ENCODE measurements around the gene FOXP3. TPM values are rescaled to one million over a fixed set of nuclear protein-coding genes. Genes with fewer than 3 reads are reported as not detected.

The FOXP3 gene
- total RNA-seq, 1 donor from 2014 or later: not detected

DNA sequence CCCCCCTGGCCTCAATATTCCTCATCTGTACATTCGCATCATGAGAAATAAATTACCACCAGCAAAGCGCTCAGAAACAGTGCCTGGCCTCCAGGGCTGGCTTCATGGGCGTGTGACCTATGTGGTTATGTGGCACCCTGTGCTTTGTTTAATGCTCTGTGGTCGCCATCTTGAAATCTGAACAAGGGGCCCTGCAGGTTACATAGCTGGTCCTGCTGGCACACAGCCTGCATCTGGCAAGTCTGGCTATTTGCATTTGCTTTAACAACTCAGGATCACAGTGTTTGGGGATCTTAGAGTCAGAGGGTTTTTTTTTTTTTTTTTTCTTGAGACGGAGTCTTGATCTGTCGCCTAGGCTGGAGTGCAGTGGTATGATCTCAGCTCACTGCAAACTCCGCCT is 9.9 kb downstream of the FOXP3 start:
- TF ChIP-seq, protein P1, sequence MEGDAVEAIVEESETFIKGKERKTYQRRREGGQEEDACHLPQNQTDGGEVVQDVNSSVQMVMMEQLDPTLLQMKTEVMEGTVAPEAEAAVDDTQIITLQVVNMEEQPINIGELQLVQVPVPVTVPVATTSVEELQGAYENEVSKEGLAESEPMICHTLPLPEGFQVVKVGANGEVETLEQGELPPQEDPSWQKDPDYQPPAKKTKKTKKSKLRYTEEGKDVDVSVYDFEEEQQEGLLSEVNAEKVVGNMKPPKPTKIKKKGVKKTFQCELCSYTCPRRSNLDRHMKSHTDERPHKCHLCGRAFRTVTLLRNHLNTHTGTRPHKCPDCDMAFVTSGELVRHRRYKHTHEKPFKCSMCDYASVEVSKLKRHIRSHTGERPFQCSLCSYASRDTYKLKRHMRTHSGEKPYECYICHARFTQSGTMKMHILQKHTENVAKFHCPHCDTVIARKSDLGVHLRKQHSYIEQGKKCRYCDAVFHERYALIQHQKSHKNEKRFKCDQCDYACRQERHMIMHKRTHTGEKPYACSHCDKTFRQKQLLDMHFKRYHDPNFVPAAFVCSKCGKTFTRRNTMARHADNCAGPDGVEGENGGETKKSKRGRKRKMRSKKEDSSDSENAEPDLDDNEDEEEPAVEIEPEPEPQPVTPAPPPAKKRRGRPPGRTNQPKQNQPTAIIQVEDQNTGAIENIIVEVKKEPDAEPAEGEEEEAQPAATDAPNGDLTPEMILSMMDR (IDR thresholded peaks at IDR 0.05; ENCODE audit: borderline replicate concordance): no peak
- H3K4me1 ChIP-seq: no peaks in the 10 kb centered on the region
- H3K27ac ChIP-seq (replicated peaks): no peak overlapping the region
- intact Hi-C loops (cut with micrococcal nuclease): no loop called here
- no peaks in the 10 kb centered on the region for H3K9me3 ChIP-seq (replicated peaks)
- no peaks in the 10 kb centered on the region for H3K27me3 ChIP-seq (ENCODE audit: low read depth)
- no peaks in the 10 kb centered on the region for H3K36me3 ChIP-seq
- no peak overlapping the region for H3K4me3 ChIP-seq
- no peak for DNase-seq

DNA sequence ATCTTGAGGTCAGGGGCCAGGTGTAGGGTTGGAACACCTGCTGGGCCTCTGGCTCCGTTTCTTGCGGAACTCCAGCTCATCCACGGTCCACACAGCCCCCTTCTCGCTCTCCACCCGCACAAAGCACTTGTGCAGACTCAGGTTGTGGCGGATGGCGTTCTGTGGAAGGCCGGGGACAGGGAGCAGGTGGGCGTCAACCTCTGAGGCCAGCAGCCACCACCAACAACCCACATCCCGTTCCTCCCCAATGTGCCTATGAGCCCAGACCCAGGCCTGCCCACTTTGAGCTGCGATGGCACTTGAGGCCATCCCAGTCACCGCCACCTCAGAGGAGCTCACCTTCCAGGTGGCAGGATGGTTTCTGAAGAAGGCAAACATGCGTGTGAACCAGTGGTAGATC is 13.2 kb downstream of the FOXP3 start:
- H3K27me3 ChIP-seq (ENCODE audit: low read depth): no peaks in the 10 kb centered on the region
- no peak overlapping the region for H3K4me3 ChIP-seq
- TF ChIP-seq, protein P1 (IDR thresholded peaks at IDR 0.05; ENCODE audit: borderline replicate concordance): no peak
- no peaks in the 10 kb centered on the region for H3K4me1 ChIP-seq
- intact Hi-C loops (cut with micrococcal nuclease): no loop called here
- no peaks in the 10 kb centered on the region for H3K9me3 ChIP-seq (replicated peaks)
- H3K27ac ChIP-seq (replicated peaks): no peak overlapping the region
- peaks cover 18% of the 10 kb centered on the region for H3K36me3 ChIP-seq
- DNase-seq: no peak

DNA sequence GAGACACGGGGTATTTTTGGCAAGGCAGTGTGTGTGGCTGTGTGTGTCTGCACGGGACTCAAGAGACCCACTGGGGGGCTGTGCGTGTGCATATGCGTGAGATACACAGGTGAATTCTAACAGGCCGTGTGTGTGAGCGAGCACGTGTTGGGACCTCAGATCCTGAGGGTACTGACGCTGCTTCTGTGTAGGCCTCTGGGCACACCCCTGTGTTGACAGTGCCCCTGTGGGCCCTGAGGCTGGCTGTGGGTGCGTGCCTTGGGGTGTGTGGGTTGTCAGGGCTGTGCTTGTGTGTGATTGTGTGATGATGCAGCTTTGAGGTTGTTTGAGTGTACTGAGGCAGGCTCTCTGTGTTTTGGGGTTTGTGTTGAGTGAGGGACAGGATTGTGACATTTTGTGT is 13.9 kb downstream of the FOXP3 start:
- Histone ChIP-seq H3K4me1 (no peaks in the 10 kb centered on the region), H3K27me3 (ENCODE audit: low read depth) (no peaks in the 10 kb centered on the region), H3K27ac (replicated peaks) (no peak overlapping the region), H3K9me3 (replicated peaks) (no peaks in the 10 kb centered on the region), H3K4me3 (no peak overlapping the region), H3K36me3 (peaks cover 18% of the 10 kb centered on the region)
- TF ChIP-seq, protein P1 (IDR thresholded peaks at IDR 0.05; ENCODE audit: borderline replicate concordance): no peak
- intact Hi-C loops (cut with micrococcal nuclease): no loop called here
- DNase-seq: no peak

DNA sequence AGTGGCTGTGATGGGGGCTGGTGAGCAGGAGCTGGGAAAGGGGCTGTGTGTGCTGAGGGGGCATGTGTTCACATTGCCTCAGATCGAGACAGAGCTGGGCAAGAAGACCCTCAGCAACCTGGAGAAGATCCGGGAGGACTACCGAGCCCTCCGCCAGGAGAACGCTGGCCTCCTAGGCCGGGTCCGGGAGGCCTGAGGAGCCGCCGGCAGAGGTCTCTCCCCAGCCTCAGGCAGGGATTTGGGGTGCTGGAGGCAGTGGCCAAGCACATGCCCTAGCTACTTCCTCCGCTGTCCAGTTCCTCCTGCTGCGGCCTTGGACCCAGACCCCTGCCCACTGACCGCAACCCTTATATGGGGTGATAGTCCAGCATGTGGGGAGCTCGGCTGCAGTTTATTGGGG is 14.4 kb downstream of the FOXP3 start:
- intact Hi-C loops (cut with micrococcal nuclease): no loop called here
- TF ChIP-seq, protein P1 (IDR thresholded peaks at IDR 0.05; ENCODE audit: borderline replicate concordance): no peak
- H3K36me3 ChIP-seq: peaks cover 19% of the 10 kb centered on the region

DNA sequence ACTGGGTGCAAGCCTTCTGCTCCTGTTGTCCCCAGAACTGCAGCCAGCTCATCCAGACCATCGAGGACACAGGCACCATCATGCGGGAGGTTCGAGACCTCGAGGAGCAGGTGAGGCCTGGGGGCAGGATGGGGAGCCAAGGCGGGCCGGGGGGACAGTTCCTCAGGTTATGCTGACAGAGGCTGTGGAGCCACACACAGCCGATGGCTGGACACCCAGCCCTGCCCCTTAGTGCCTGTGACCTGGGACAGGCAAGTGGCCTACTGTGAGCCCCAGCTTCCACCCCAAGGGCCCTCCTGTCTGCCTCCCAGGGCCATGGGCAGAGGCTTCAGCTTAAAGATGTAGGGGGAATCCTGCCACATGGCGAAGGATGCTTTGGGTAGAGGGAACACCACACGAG is 14.9 kb downstream of the FOXP3 start:
- H3K36me3 ChIP-seq: peaks cover 23% of the 10 kb centered on the region
- TF ChIP-seq, protein P1 (IDR thresholded peaks at IDR 0.05; ENCODE audit: borderline replicate concordance): no peak
- intact Hi-C loops (cut with micrococcal nuclease): no loop called here

More for the DNA sequence above, 14.4 kb downstream of the FOXP3 start:
- Histone ChIP-seq H3K4me3 (no peak overlapping the region), H3K27ac (replicated peaks) (no peak overlapping the region), H3K4me1 (no peaks in the 10 kb centered on the region), H3K9me3 (replicated peaks) (no peaks in the 10 kb centered on the region), H3K27me3 (ENCODE audit: low read depth) (no peaks in the 10 kb centered on the region)
- no peak for DNase-seq

DNA sequence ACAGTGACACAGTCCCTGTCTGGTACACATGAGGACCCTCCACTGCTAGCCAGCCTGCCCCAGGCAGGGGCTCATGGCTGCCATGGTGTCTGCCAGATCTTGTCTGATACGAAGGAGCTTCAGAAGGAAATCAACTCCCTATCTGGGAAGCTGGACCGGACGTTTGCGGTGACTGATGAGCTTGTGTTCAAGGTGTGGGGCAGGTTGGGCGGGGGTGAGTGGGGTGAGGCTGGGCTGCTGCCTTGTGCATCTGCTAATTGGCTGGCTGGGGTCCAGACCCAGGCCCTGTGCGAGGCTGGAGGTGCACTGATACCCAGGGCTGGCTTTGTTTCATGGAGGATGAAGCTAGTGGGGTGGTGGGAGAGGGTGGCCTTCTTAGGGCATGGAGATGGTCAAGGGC is 15.4 kb downstream of the FOXP3 start:
- H3K27me3 ChIP-seq (ENCODE audit: low read depth): no peaks in the 10 kb centered on the region
- H3K4me3 ChIP-seq: no peak overlapping the region
- intact Hi-C loops (cut with micrococcal nuclease): no loop called here
- TF ChIP-seq, protein P1 (IDR thresholded peaks at IDR 0.05; ENCODE audit: borderline replicate concordance): no peak
- no peak overlapping the region for H3K27ac ChIP-seq (replicated peaks)
- peaks cover 27% of the 10 kb centered on the region for H3K36me3 ChIP-seq
- H3K9me3 ChIP-seq (replicated peaks): no peaks in the 10 kb centered on the region
- no peaks in the 10 kb centered on the region for H3K4me1 ChIP-seq
- no peak for DNase-seq

More for the DNA sequence above, 14.9 kb downstream of the FOXP3 start:
- DNase-seq: no peak
- no peaks in the 10 kb centered on the region for H3K27me3 ChIP-seq (ENCODE audit: low read depth)
- H3K27ac ChIP-seq (replicated peaks): no peak overlapping the region
- H3K9me3 ChIP-seq (replicated peaks): no peaks in the 10 kb centered on the region
- no peaks in the 10 kb centered on the region for H3K4me1 ChIP-seq
- no peak overlapping the region for H3K4me3 ChIP-seq
